GM23338 (cell line): ENCODE results near the gene PCDHA13. TPM values are rescaled to one million over a fixed set of nuclear protein-coding genes. Genes with fewer than 3 reads are reported as not detected.

Experiments used
- EZH2phosphoT487 ChIP-seq: fragments of 200-600 bp; sonication (generic); IDR thresholded peaks from one replicate; pipeline ENCODE4 v1.8.1; 2018; ENCODE audit warnings: antibody characterized with exemption; ENCODE audit not compliant: unreplicated experiment
- STAT1 ChIP-seq: IDR thresholded peaks from one replicate; pipeline ENCODE4 v1.6.1; 2016; ENCODE audit warnings: antibody characterized with exemption; ENCODE audit not compliant: unreplicated experiment
- polyA plus RNA-seq: library from polyadenylated mRNA; unstranded; fragments of >200 nt; fragmentation: Nextera tagmentation; extraction: Ambion mirVana; gene quantifications from 2 replicates; pipeline ENCODE4 v1.2.1, GENCODE V29; 2016
- total RNA-seq: library from RNA; depleted of rRNA; stranded (reverse); fragments of >200 nt; shearing (Covaris generic); gene quantifications from 2 replicates; pipeline ENCODE4 v1.2.3, GENCODE V29; 2014
- TF ChIP-seq, protein P1 (sequence below): fragments of 250-450 bp; sonication (Bioruptor Pico); IDR thresholded peaks from 2 replicates; pipeline ENCODE4 v1.5.0; 2020; ENCODE audit warnings: mild to moderate bottlenecking, moderate library complexity
- TF ChIP-seq, protein P2 (sequence below): IDR thresholded peaks from 2 replicates; pipeline ENCODE4 v1.6.1; 2016; ENCODE audit warnings: antibody characterized with exemption

Gene PCDHA13
- total and polyA plus RNA-seq, 2 experiments from 2014 or later = 1.2 to 9.8 TPM

DNA sequence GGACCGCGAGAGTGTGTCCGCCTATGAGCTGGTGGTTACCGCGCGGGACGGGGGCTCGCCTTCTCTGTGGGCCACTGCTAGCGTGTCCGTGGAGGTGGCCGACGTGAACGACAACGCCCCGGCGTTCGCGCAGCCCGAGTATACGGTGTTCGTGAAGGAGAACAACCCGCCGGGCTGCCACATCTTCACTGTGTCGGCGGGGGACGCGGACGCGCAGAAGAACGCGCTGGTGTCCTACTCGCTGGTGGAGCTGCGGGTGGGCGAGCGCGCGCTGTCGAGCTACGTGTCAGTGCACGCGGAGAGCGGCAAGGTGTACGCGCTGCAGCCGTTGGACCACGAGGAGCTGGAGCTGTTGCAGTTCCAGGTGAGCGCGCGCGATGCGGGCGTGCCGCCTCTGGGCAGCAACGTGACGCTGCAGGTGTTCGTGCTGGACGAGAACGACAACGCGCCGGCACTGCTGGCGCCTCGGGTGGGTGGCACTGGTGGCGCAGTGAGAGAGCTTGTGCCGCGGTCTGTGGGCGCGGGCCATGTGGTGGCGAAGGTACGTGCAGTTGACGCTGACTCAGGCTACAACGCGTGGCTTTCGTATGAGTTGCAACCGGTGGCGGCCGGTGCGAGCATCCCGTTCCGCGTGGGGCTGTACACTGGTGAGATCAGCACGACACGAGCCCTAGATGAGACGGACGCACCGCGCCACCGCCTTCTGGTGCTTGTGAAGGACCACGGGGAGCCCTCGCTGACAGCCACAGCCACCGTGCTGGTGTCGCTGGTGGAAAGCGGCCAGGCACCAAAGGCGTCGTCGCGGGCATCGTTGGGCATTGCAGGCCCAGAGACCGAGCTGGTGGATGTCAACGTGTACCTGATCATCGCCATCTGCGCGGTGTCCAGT, 46.1 kb upstream of the PCDHA13 start (continued):
- TF ChIP-seq, protein P1, sequence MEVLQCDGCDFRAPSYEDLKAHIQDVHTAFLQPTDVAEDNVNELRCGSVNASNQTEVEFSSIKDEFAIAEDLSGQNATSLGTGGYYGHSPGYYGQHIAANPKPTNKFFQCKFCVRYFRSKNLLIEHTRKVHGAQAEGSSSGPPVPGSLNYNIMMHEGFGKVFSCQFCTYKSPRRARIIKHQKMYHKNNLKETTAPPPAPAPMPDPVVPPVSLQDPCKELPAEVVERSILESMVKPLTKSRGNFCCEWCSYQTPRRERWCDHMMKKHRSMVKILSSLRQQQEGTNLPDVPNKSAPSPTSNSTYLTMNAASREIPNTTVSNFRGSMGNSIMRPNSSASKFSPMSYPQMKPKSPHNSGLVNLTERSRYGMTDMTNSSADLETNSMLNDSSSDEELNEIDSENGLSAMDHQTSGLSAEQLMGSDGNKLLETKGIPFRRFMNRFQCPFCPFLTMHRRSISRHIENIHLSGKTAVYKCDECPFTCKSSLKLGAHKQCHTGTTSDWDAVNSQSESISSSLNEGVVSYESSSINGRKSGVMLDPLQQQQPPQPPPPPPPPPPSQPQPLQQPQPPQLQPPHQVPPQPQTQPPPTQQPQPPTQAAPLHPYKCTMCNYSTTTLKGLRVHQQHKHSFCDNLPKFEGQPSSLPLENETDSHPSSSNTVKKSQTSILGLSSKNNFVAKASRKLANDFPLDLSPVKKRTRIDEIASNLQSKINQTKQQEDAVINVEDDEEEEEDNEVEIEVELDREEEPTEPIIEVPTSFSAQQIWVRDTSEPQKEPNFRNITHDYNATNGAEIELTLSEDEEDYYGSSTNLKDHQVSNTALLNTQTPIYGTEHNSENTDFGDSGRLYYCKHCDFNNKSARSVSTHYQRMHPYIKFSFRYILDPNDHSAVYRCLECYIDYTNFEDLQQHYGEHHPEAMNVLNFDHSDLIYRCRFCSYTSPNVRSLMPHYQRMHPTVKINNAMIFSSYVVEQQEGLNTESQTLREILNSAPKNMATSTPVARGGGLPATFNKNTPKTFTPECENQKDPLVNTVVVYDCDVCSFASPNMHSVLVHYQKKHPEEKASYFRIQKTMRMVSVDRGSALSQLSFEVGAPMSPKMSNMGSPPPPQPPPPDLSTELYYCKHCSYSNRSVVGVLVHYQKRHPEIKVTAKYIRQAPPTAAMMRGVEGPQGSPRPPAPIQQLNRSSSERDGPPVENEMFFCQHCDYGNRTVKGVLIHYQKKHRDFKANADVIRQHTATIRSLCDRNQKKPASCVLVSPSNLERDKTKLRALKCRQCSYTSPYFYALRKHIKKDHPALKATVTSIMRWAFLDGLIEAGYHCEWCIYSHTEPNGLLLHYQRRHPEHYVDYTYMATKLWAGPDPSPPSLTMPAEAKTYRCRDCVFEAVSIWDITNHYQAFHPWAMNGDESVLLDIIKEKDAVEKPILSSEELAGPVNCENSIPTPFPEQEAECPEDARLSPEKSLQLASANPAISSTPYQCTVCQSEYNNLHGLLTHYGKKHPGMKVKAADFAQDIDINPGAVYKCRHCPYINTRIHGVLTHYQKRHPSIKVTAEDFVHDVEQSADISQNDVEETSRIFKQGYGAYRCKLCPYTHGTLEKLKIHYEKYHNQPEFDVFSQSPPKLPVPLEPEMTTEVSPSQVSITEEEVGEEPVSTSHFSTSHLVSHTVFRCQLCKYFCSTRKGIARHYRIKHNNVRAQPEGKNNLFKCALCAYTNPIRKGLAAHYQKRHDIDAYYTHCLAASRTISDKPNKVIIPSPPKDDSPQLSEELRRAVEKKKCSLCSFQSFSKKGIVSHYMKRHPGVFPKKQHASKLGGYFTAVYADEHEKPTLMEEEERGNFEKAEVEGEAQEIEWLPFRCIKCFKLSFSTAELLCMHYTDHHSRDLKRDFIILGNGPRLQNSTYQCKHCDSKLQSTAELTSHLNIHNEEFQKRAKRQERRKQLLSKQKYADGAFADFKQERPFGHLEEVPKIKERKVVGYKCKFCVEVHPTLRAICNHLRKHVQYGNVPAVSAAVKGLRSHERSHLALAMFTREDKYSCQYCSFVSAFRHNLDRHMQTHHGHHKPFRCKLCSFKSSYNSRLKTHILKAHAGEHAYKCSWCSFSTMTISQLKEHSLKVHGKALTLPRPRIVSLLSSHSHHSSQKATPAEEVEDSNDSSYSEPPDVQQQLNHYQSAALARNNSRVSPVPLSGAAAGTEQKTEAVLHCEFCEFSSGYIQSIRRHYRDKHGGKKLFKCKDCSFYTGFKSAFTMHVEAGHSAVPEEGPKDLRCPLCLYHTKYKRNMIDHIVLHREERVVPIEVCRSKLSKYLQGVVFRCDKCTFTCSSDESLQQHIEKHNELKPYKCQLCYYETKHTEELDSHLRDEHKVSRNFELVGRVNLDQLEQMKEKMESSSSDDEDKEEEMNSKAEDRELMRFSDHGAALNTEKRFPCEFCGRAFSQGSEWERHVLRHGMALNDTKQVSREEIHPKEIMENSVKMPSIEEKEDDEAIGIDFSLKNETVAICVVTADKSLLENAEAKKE (CRISPR knock-in tag) = no peak
- TF ChIP-seq, protein P2, sequence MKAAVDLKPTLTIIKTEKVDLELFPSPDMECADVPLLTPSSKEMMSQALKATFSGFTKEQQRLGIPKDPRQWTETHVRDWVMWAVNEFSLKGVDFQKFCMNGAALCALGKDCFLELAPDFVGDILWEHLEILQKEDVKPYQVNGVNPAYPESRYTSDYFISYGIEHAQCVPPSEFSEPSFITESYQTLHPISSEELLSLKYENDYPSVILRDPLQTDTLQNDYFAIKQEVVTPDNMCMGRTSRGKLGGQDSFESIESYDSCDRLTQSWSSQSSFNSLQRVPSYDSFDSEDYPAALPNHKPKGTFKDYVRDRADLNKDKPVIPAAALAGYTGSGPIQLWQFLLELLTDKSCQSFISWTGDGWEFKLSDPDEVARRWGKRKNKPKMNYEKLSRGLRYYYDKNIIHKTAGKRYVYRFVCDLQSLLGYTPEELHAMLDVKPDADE = no peak
- TF ChIP-seq EZH2phosphoT487 = no peak
- TF ChIP-seq STAT1 = no peak
